SK-N-SH (cell line): ENCODE results near the gene GSTA1. TPM values are rescaled to one million over a fixed set of nuclear protein-coding genes. Genes with fewer than 3 reads are reported as not detected.

Experiments used
- CTCF ChIA-PET: fragments of 300-600, 350-600 bp; formaldehyde crosslinking; extraction: SDS; loops from one replicate; lab custom pipeline; 2021; lab: Yijun Ruan, JAX
- POLR2A ChIA-PET: fragments of 350-600 bp; sonication (Branson Sonifier 250); formaldehyde crosslinking; extraction: SDS; loops from one replicate; lab custom pipeline; 2020; ENCODE audit warnings: antibody characterized with exemption, inconsistent platforms; lab: Yijun Ruan, JAX
- DNase-seq: peaks from one replicate; pipeline ENCODE4 v3.0.0; 2012
- H2AFZ ChIP-seq: fragments of 200-600 bp; sonication (generic); 2 replicates; pipeline ENCODE4 v1.8.1; 2016; ENCODE audit warnings: antibody characterized with exemption, mild to moderate bottlenecking, low read depth
- H3F3A ChIP-seq: fragments of 200-600 bp; sonication (generic); replicated peaks from 2 replicates; pipeline ENCODE3; 2016; ENCODE audit warnings: antibody characterized with exemption, mild to moderate bottlenecking; ENCODE audit not compliant: insufficient read depth
- H3K27ac ChIP-seq, 2 experiments: fragments of 200-500 bp in 1 of 2; fragments of 200-600 bp in 1 of 2; sonication (Bioruptor generic) in 1 of 2; sonication (generic), shearing (Covaris generic) in 1 of 2; 2 replicates each; pipeline versions ENCODE4 v1.5.1 to v1.6.1; 2014 to 2016; ENCODE audit warnings: low read depth in 2 of 2, inconsistent platforms in 1 of 2, low read length in 1 of 2, mild to moderate bottlenecking in 1 of 2, mixed read lengths in 1 of 2
- H3K27me3 ChIP-seq: fragments of 200-600 bp; sonication (generic), shearing (Covaris generic); 2 replicates; pipeline ENCODE4 v1.6.1; 2016; ENCODE audit warnings: mixed run types; ENCODE audit not compliant: insufficient read depth
- H3K36me3 ChIP-seq, 2 experiments: fragments of 200-500 bp in 1 of 2; fragments of 200-600 bp in 1 of 2; sonication (Bioruptor generic) in 1 of 2; sonication (generic) in 1 of 2; replicated peaks in 1 of 2; 2 replicates each; pipeline versions ENCODE3 to v1.5.1; 2014 to 2016; ENCODE audit warnings: low read length in 1 of 2, mild to moderate bottlenecking in 1 of 2; ENCODE audit not compliant: insufficient read depth in 2 of 2, control insufficient read depth in 1 of 2
- H3K4me1 ChIP-seq, 2 experiments: fragments of 200-500 bp in 1 of 2; fragments of 200-600 bp in 1 of 2; sonication (Bioruptor generic) in 1 of 2; sonication (generic), shearing (Covaris generic) in 1 of 2; 2 replicates each; pipeline versions ENCODE4 v1.5.1 to v1.6.1; 2014 to 2016; ENCODE audit warnings: low read depth in 1 of 2, low read length in 1 of 2, mixed run types in 1 of 2; ENCODE audit not compliant: insufficient read depth in 2 of 2, control insufficient read depth in 1 of 2
- H3K4me2 ChIP-seq: fragments of 200-600 bp; sonication (generic), shearing (Covaris generic); 2 replicates; pipeline ENCODE4 v1.6.1; 2017; ENCODE audit warnings: mixed run types
- H3K4me3 ChIP-seq, 2 experiments: fragments of 200-500 bp in 1 of 2; fragments of 200-600 bp in 1 of 2; sonication (Bioruptor generic) in 1 of 2; sonication (generic), shearing (Covaris generic) in 1 of 2; 2 replicates each; pipeline versions ENCODE4 v1.5.1 to v1.8.1; 2014 to 2016; ENCODE audit warnings: low read depth in 2 of 2, inconsistent platforms in 1 of 2, low read length in 1 of 2, mild to moderate bottlenecking in 1 of 2, mixed read lengths in 1 of 2, moderate library complexity in 1 of 2
- H3K79me2 ChIP-seq: fragments of 200-600 bp; sonication (generic); 2 replicates; pipeline ENCODE4 v1.8.1; 2017; ENCODE audit warnings: mild to moderate bottlenecking; ENCODE audit not compliant: insufficient read depth
- H3K9ac ChIP-seq: fragments of 200-600 bp; sonication (generic); 2 replicates; pipeline ENCODE4 v1.6.1; 2017; ENCODE audit warnings: mixed run types
- H3K9me2 ChIP-seq: fragments of 200-600 bp; sonication (generic); 2 replicates; pipeline ENCODE4 v1.6.1; 2017; ENCODE audit warnings: mixed run types
- H3K9me3 ChIP-seq: fragments of 200-600 bp; sonication (generic); 2 replicates; pipeline ENCODE4 v1.6.1; 2017; ENCODE audit warnings: mixed run types, mild to moderate bottlenecking, moderate library complexity
- H4K20me1 ChIP-seq: fragments of 200-600 bp; sonication (generic); 2 replicates; pipeline ENCODE4 v1.6.1; 2017; ENCODE audit warnings: mild to moderate bottlenecking, mixed run types; ENCODE audit not compliant: insufficient read depth
- CHD2 ChIP-seq: fragments of 150-350 bp; IDR thresholded peaks from 2 replicates; pipeline ENCODE4 v1.6.1; 2018; ENCODE audit warnings: low read length; ENCODE audit not compliant: partially characterized antibody
- ELF1 ChIP-seq: IDR thresholded peaks from 2 replicates; pipeline ENCODE4 v1.4.0; 2012
- EP300 ChIP-seq, 2 experiments: IDR thresholded peaks; 2 replicates each; pipeline versions ENCODE4 v1.4.0 to v1.6.1; 2012; ENCODE audit warnings: borderline replicate concordance in 1 of 2, low read depth in 1 of 2, low read length in 1 of 2
- EZH2phosphoT487 ChIP-seq: fragments of 200-600 bp; sonication (generic); IDR thresholded peaks from 2 replicates; pipeline ENCODE4 v1.6.1; 2017; ENCODE audit warnings: low read depth, mixed run types, mild to moderate bottlenecking, antibody characterized with exemption, moderate library complexity, borderline replicate concordance
- FOSL2 ChIP-seq: IDR thresholded peaks from 2 replicates; pipeline ENCODE4 v1.4.0; 2012; ENCODE audit warnings: low read depth, mild to moderate bottlenecking, moderate library complexity, borderline replicate concordance
- FOXM1 ChIP-seq: IDR thresholded peaks from 2 replicates; pipeline ENCODE4 v1.4.0; 2012; ENCODE audit warnings: low read depth, mild to moderate bottlenecking
- GATA2 ChIP-seq: sonication (generic); formaldehyde crosslinking; IDR thresholded peaks from 2 replicates; pipeline ENCODE4 v1.5.0; 2020; ENCODE audit warnings: mild to moderate bottlenecking, missing genetic modification reagents
- MXI1 ChIP-seq: IDR thresholded peaks from 2 replicates; pipeline ENCODE4 v1.6.1; 2012; ENCODE audit warnings: mild to moderate bottlenecking, low read depth, low read length, improper control_type of control experiment
- NFIC ChIP-seq: IDR thresholded peaks from 2 replicates; pipeline ENCODE4 v1.4.0; 2012; ENCODE audit warnings: borderline replicate concordance
- NRF1 ChIP-seq: IDR thresholded peaks from 2 replicates; pipeline ENCODE4 v1.6.1; 2012; ENCODE audit warnings: low read depth, mild to moderate bottlenecking, low read length
- POLR2AphosphoS5 ChIP-seq: IDR thresholded peaks from 2 replicates; pipeline ENCODE4 v1.6.1; 2012; ENCODE audit warnings: low read depth, low read length
- RCOR1 ChIP-seq: fragments of 150-350 bp; IDR thresholded peaks from 2 replicates; pipeline ENCODE4 v1.6.1; 2017; ENCODE audit warnings: antibody characterized with exemption, low read length
- RFX5 ChIP-seq: IDR thresholded peaks from 2 replicates; pipeline ENCODE4 v1.6.1; 2012; ENCODE audit warnings: mild to moderate bottlenecking, improper control_type of control experiment, low read length
- SIN3A ChIP-seq: IDR thresholded peaks from 2 replicates; pipeline ENCODE4 v1.6.1; 2012; ENCODE audit warnings: low read depth, mild to moderate bottlenecking, low read length, moderate library complexity, borderline replicate concordance
- TCF12 ChIP-seq: IDR thresholded peaks from 2 replicates; pipeline ENCODE4 v1.4.0; 2012
- USF1 ChIP-seq: IDR thresholded peaks from 2 replicates; pipeline ENCODE4 v1.4.0; 2012; ENCODE audit warnings: low read depth, borderline replicate concordance
- YY1 ChIP-seq: IDR thresholded peaks from 2 replicates; pipeline ENCODE4 v1.4.0; 2012; ENCODE audit warnings: low read depth, mild to moderate bottlenecking
- ZBTB33 ChIP-seq: IDR thresholded peaks from 2 replicates; pipeline ENCODE4 v1.4.0; 2012; ENCODE audit warnings: low read depth, borderline replicate concordance
- WGBS: methylation state at CpG from one replicate; pipeline ENCODE4 v1.1.6; 2017; ENCODE audit warnings: low lambda C conversion rate; 5-methylcytosine and 5-hydroxymethylcytosine counted together
- polyA plus RNA-seq, 3 experiments: library from polyadenylated mRNA; depleted of rRNA; stranded (reverse); fragments of >200 nt; gene quantifications; 2 replicates each; pipeline ENCODE4 v1.2.3, GENCODE V29; 2012
- TF ChIP-seq, protein P1 (sequence below): IDR thresholded peaks from 2 replicates; pipeline ENCODE4 v1.4.0; 2012; ENCODE audit warnings: low read depth
- TF ChIP-seq, protein P2 (sequence below): IDR thresholded peaks from 2 replicates; pipeline ENCODE4; 2012

Gene GSTA1
- polyA plus RNA-seq, 1 of the 3 experiments (the other 2 are of a cell fraction): not detected

GRCh38 chr6:52808660-52809059 lies 5.0 kb upstream of the GSTA1 start:
- Histone ChIP-seq H3K9me3 (no peaks in the 10 kb centered on the region), H3K4me1 (no peaks in the 10 kb centered on the region), H3K27ac (no peak overlapping the region), H2AFZ (no peak overlapping the region), H3K36me3 (no peaks in the 10 kb centered on the region), H3K79me2 (no peaks in the 10 kb centered on the region), H3F3A (no peaks in the 10 kb centered on the region), H3K27me3 (no peaks in the 10 kb centered on the region; the same call in 1 of the 2 replicates), H4K20me1 (no peaks in the 10 kb centered on the region), H3K4me2 (no peak overlapping the region), H3K9ac (no peak overlapping the region), H3K4me3 (no peak overlapping the region), H3K9me2 (no peaks in the 10 kb centered on the region)
- no peak for DNase-seq
- TF ChIP-seq ZBTB33: no peak
- TF ChIP-seq CHD2: no peak
- TF ChIP-seq ELF1: no peak
- TF ChIP-seq MXI1: no peak
- no peak for TF ChIP-seq RCOR1
- no peak for TF ChIP-seq FOXM1
- CTCF ChIA-PET: no interaction called here
- POLR2A ChIA-PET: no interaction called here
- 50% methylated on average over 5 of the region's 5 CpGs for WGBS

DNA sequence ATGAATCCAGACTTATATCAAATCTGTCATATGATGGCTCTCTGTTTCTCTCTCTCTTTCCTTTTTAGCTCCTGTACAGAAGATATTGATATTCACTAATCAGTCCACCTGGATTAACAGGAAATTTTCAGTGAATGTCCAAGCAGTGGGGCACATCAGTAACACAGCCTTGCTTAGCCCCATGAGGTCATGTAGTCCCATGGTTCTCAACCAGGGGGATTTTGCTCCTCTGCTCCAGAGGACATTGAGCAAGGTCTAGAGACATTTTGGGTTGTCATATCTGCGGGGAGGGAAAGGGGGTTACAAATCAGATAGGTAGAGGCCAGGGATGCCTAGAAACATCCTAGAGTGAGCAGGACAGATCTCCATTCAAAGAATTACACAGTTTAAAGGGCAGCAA lies 810 bp downstream of the GSTA1 start:
- H3K4me3 ChIP-seq: no peak overlapping the region
- CTCF ChIA-PET: no interaction called here
- TF ChIP-seq, protein P1, sequence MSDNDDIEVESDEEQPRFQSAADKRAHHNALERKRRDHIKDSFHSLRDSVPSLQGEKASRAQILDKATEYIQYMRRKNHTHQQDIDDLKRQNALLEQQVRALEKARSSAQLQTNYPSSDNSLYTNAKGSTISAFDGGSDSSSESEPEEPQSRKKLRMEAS: no peak
- TF ChIP-seq, all 33 proteins: peak for 0
- Histone ChIP-seq H3K9ac (no peak overlapping the region), H2AFZ (no peak overlapping the region), H3K79me2 (no peaks in the 10 kb centered on the region), H3K4me1 (no peaks in the 10 kb centered on the region), H3K36me3 (no peaks in the 10 kb centered on the region), H3K4me2 (no peak overlapping the region), H3K27me3 (no peaks in the 10 kb centered on the region; the same call in 1 of the 2 replicates), H3F3A (no peaks in the 10 kb centered on the region), H3K9me3 (no peaks in the 10 kb centered on the region), H4K20me1 (no peaks in the 10 kb centered on the region), H3K27ac (no peak overlapping the region), H3K9me2 (no peaks in the 10 kb centered on the region)
- DNase-seq: no peak
- 7% methylated on average over 1 of the region's 1 CpG for WGBS
- POLR2A ChIA-PET: no interaction called here

- Histone ChIP-seq H3K9me3 (no peaks in the 10 kb centered on the region), H3K4me3 (no peak overlapping the region), H3K4me1 (no peaks in the 10 kb centered on the region), H3K36me3 (no peaks in the 10 kb centered on the region), H2AFZ (no peak overlapping the region), H3K9ac (no peak overlapping the region), H4K20me1 (no peaks in the 10 kb centered on the region), H3F3A (no peaks in the 10 kb centered on the region), H3K4me2 (no peak overlapping the region), H3K9me2 (no peaks in the 10 kb centered on the region), H3K79me2 (no peaks in the 10 kb centered on the region), H3K27ac (no peak overlapping the region), H3K27me3 (no peaks in the 10 kb centered on the region; the same call in 1 of the 2 replicates)
- no peak for DNase-seq
- CTCF ChIA-PET: no interaction called here
- WGBS: 6% methylated on average over 2 of the region's 2 CpGs
- POLR2A ChIA-PET: no interaction called here
- TF ChIP-seq NFIC (no peak), NRF1 (no peak), YY1 (no peak), USF1 (no peak), POLR2AphosphoS5 (no peak), RFX5 (no peak), TCF12 (no peak), EZH2phosphoT487 (no peak), CHD2 (no peak), SIN3A (no peak), EP300 (IDR thresholded peaks at IDR 0.05; ENCODE audit: borderline replicate concordance in 1 of 2, low read depth in 1 of 2, low read length in 1 of 2) (no peak), GATA2 (CRISPR knock-in tag) (no peak), FOSL2 (no peak)
- TF ChIP-seq, protein P2, sequence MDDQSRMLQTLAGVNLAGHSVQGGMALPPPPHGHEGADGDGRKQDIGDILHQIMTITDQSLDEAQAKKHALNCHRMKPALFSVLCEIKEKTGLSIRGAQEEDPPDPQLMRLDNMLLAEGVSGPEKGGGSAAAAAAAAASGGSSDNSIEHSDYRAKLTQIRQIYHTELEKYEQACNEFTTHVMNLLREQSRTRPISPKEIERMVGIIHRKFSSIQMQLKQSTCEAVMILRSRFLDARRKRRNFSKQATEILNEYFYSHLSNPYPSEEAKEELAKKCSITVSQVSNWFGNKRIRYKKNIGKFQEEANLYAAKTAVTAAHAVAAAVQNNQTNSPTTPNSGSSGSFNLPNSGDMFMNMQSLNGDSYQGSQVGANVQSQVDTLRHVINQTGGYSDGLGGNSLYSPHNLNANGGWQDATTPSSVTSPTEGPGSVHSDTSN: no peak
Observed at GRCh38 chr6:52801188-52801841, 2.3 kb downstream of the GSTA1 start.
